Activated CD4-positive, alpha-beta T cell treated with anti-CD3 and anti-CD28 coated beads, Interleukin-2, amount 50 U/mL, for 48 hours (primary cell): Measurements from ENCODE around the gene MIB1.
"Not testable (repeated sequence)": the region's sequence is repeated elsewhere in the genome, so short reads cannot be mapped to it uniquely, and the experiment has no call there.

Experiments
- DNase-seq, 2 experiments: peaks; one replicate each; pipeline ENCODE4 v3.0.0-alpha.2; 2020

The MIB1 gene

GRCh38 chr18:21745231-21745630 is 4.6 kb downstream of the MIB1 start:
- DNase-seq: no peak

DNA sequence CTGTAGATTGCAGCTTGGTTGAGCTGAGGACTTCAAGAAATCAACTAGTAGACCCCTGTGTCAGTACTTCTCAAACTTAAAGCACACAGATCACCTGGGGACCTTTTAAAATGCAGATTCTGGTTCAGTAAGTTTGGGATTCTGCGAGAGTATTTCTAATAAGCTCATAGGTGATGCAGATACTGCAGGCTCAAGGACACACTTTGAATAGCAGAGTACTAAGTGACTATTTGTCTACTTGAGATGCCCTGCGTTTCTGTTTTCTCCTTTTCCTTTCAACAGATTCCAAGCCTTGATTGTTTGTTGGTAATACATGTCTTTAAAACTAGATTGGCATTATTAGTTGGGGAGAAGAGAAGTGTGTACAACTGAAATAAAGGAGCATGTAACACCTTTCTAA is 6.7 kb downstream of the MIB1 start:
- DNase-seq: no peak

GRCh38 chr18:21747764-21748693 is 7.4 kb downstream of the MIB1 start:
- DNase-seq: no peak

DNA sequence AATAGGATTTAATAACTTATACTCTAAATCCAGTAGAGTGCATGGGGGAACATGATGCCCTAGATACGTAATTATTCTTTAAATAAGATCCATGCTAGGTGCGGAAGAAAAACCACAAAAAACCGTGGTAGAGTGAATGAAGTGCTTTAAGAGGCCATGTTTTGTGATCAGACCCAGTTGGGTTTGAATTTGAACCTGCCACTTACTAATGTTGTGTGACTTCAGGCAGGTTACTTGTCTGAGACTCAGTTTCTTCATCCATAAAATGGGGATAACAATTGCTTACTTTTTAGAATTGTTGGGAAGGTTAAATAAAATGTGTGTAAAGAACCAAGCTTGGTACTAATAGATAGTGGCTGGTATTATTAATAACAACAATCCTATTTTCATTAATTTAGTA is 17.2 kb downstream of the MIB1 start:
- DNase-seq: no peak

GRCh38 chr18:21759836-21760235 is 19.2 kb downstream of the MIB1 start:
- DNase-seq: no peak

GRCh38 chr18:21760321-21760720 is 19.7 kb downstream of the MIB1 start:
- no peak for DNase-seq

DNA sequence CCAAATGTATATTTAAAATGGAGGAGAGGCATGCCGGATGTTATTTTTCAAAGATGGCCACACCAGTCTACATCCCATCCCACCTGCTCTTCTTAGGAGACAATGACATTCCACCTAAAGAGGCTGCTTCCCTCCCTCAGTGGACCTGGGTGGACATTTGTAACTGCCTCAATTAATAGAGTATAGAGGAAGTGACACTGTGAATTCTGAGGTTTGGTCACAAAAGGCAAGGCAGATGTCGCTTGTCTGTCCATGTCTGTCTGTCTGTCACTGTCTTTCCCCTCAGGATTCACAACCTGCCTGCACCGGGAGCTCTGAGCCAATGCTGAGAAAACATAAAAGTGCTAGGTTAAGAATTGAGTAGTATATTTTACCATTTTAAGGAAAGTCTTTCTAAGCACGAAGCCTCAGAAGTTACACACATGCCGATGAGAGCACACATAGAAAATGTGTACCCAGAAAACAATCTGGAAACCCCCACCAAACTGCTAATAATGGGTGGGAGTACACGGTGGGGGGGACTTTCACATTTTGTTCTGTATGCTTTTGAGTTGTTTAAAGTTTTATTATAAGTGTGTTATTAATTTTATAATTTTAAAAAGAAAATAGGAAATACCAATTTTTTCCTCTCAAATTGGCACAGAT is 21.0 kb downstream of the MIB1 start:
- no peak for DNase-seq

- DNase-seq: no peak
Observed at GRCh38 chr18:21762181-21762772, 21.7 kb downstream of the MIB1 start.

DNA sequence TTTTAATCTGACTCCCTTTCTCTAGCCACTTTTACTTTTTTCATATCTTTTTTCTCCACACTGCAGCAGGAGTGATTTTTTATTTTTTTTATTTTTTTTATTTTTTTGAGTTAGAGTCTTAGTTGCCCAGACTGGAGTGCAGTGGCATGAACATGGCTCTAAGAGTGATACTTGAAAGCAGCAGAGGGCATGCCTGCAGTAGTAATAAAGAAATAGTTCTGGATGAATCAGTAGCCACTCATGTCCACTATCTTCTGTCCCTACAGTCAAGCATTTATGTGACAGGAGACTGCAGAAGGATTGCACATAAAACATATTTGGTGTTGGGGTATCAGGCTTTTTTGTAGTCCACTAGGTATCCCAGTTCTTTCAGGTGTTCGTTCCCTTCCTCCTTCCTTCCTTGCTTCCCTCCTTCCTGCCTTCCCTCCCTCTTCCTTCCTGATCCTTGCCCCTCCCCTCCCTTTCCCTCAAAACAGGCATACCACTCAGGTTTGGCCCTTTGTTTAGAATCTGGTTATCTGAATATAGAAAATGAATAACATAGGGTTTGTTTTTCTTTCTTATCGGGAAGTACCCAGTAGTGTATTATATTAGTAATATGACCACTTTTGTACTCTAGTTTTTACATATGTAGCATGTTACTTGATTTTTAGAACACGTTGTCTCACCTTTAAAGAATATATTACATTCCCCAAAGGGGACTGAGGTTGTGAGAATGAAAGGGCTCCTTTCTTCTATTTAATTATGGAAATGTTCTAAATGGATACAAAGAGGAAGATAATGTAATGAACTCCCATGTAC is 23.5 kb downstream of the MIB1 start:
- no peak for DNase-seq

DNA sequence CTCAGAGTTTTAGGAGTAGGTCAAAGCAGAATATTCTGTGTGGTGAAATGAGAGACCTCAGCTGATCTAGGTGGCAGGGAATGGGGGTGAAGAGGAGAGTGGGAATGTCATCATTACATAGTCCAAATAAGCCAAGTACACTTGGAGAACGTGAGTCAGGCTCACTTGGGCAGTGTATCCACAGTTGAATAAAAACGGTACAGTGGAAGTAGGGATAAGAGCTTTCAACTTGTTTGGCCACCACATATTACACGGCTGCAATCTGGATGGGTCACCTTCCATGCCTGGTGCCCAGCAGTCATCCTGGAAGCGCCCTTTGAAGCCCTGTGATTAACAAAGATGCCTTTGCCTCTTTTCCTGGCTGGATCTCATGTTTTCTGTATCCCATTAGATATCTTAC is 28.6 kb downstream of the MIB1 start:
- DNase-seq: no peak

DNA sequence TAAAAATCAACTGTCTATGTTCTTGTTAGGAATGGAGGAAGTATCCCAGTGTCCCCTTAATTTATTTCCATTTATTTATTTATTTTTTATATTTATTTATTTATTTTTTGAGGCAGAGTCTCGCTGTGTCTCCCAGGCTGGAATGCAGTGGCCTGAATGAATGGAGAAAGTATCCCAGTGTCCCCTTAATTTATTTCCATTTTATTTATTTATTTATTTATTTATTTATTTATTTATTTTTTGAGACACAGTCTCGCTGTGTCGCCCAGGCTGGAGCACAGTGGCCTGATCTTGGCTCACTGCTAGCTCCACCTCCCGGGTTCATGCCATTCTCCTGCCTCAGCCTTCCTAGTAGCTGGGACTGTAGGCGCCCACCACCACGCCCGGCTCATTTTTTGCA is 34.1 kb downstream of the MIB1 start:
- DNase-seq: no peak

GRCh38 chr18:21777814-21778213 is 37.2 kb downstream of the MIB1 start:
- DNase-seq: no peak

DNA sequence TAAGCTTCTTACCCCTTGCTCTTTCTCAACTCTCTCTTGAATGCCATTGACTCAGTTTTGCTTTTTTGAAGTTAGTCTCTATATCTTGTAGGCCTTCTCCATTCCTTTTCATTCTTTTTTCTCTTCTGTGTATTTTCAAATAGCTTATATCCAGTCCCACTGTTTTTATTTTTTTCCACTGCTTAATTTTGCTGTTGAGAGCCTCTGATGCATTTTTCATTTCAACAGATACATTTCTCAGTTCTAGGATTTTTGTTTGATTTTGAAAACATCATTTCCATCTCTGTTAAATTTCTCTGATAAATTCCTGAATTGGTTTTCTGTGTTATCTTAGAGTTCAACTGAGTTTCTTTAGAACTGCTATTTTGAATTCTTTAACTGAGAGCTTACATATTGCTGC is 45.9 kb downstream of the MIB1 start:
- DNase-seq: no peak

DNA sequence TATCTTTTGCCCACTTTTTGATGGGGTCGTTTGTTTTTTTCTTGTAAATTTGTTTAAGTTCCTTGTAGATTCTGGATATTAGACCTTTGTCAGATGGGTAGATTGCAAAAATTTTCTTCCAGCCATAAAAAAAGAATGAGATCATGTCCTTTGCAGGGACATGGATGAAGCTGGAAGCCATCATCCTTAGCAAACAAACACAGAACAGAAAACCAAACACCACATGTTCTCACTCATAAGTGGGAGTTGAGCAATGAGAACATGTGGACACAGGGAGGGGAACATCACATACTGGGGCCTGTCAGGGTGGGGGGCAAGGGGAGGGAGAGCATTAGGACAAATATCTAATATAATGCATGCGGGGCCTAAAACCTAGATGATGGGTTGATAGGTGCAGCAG is 55.5 kb downstream of the MIB1 start:
- DNase-seq: not testable (repeated sequence)

GRCh38 chr18:21798126-21798525 is 57.5 kb downstream of the MIB1 start:
- DNase-seq: no peak

DNA sequence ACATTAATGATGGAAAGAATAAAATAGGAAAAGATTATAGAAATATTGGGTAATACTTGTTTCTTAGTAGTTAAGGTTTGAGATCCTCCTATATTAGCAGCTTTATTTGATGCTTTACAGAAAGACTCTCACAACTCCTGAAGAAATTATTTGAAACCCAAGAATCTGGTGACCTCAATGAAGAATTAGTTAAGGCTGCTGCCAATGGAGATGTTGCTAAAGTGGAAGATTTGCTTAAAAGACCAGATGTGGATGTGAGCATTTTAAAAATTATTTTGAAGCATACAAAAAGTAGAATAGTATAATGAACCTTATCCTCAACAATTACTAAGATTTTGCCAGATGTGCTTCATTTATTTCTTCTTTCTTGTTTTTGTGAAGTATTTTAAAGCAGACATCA is 59.1 kb downstream of the MIB1 start:
- DNase-seq: no peak

DNA sequence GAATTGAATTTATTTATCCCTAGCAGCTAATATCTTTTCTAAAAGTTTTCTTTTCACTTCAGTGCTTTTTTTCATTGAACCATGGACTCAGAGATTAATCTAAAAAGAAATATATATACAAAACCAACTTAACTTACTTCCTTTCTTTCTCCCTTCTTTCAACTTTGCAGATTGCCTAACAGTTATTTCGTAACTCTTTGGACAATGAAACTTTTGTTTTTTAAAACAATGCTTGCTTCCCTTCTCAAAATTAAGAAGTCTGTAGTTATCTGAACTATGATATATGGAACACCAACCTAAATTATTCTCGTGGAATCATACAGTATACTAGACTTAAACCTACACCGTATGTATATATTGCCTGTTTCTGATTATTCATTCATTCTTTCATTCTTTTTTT is 62.9 kb downstream of the MIB1 start:
- no peak for DNase-seq

GRCh38 chr18:21805771-21806366 is 65.3 kb downstream of the MIB1 start:
- no peak for DNase-seq

- DNase-seq: no peak
Observed at GRCh38 chr18:21808185-21808584, 67.6 kb downstream of the MIB1 start.

DNA sequence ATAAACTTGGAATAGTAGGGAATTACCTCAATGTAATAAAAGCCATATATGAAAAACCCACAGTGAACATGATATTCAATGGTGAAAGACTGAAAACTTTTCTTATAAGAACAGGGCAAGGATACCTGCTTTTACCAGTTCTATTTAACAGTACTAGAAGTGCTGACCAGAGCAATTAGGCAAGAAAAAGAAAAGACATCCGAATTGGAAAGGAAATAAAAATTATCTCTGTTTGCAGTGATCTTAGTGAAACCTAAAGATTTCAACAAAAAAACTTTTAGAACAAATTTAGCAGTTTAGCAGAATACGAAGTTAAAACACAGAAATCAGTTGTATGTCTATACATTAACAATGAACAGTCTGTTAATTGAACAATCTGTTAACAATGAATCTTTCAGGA is 69.1 kb downstream of the MIB1 start:
- DNase-seq: no peak

GRCh38 chr18:21815101-21815500 is 74.5 kb downstream of the MIB1 start:
- DNase-seq: no peak

DNA sequence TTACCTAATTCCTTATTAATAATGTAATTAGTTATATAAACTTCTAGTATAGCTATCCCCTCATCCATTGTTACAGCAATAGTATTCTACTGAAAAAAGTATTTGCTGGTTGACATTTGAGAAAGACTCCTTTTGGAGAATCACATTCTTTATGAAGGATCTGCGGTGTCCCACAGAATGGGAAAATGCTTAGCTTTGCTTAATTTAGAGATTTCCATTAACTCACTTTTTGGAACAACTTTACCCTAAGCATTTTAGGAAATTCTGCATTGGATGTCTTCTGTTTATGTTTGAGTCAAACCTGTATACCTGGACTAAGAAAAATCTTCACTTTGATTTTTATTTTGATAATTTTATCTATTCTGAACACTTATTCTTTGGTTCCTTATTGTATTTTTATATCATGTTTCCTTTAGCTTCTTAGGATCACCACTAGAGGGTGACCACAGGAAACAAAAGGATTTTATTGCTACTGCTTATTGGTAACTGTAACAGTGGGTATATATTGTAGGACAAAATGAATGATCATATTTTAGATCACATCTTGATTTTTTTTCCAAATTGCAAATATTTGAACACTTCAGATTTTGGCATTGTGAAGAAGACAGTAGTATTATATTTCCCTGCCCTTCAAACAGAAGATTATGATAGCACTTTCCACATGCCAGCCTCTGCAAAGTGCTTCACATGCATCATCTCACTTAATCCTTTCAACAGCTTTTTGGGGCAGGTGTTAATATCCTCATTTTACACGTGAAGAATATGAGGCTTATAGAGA is 79.6 kb downstream of the MIB1 start:
- no peak for DNase-seq
